ENCODE data around the gene PTPRQ.
"Not testable (repeated sequence)": the region's sequence is repeated elsewhere in the genome, so short reads cannot be mapped to it uniquely, and the experiment has no call there.

Gene PTPRQ

GRCh38 chr12:80456513-80456912 is 12.5 kb downstream of the PTPRQ start:
- no peaks in the 10 kb centered on the region for H3K27me3 ChIP-seq (ENCODE audit: insufficient read depth, low read depth, severe bottlenecking)
- H3K27ac ChIP-seq, result no peak overlapping the region
- H3K9me3 ChIP-seq (ENCODE audit: severe bottlenecking), result no peaks in the 10 kb centered on the region
- no peak for DNase-seq
- no peak for TF ChIP-seq CTCF (IDR thresholded peaks at IDR 0.05; ENCODE audit: low read depth, low read length)
- H3K36me3 ChIP-seq, result no peaks in the 10 kb centered on the region
- H3K4me3 ChIP-seq (ENCODE audit: low read depth, low read length), result no peak overlapping the region

DNA sequence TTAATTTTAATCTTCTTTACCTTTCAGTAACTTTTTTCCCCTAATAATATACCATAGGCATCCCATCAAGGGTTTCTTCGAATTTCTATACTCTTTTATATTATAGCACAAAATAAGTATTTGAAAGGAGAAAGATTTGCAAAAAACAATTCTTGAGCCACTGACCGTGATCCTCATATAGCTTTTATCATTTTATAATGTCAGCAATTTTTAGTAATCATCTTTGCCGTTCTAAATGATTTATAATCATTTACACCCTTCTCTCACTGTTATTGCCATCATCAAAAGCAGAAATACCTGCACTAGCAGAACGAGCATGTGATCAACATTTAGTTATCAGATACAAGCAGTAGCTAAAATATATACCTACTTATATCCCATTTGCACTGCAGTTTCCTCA is 16.9 kb downstream of the PTPRQ start:
- Histone ChIP-seq H3K36me3 (no peaks in the 10 kb centered on the region), H3K27me3 (ENCODE audit: insufficient read depth, low read depth, severe bottlenecking) (no peaks in the 10 kb centered on the region), H3K9me3 (ENCODE audit: severe bottlenecking) (no peaks in the 10 kb centered on the region), H3K27ac (no peak overlapping the region), H3K4me3 (ENCODE audit: low read depth, low read length) (no peak overlapping the region)
- no peak for DNase-seq
- TF ChIP-seq CTCF (IDR thresholded peaks at IDR 0.05; ENCODE audit: low read depth, low read length), result no peak

DNA sequence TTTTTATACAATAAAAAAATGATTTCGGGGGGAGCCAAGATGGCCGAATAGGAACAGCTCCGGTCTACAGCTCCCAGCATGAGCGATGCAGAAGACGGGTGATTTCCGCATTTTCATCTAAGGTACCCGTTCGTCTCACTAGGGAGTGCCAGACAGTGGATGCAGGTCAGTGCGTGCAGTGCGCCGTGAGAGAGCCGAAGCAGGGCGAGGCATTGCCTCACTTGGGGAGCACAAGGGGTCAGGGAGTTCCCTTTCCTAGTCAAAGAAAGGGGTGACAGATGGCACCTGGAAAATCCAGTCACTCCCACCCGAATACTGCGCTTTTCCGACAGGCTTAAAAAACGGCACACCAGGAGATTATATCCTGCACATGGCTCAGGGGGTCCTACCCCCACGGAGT is 17.8 kb downstream of the PTPRQ start:
- H3K9me3 ChIP-seq (ENCODE audit: severe bottlenecking); H3K27me3 ChIP-seq (ENCODE audit: insufficient read depth, low read depth, severe bottlenecking); DNase-seq; H3K36me3 ChIP-seq; H3K27ac ChIP-seq; H3K4me3 ChIP-seq (ENCODE audit: low read depth, low read length): not testable (repeated sequence)

- no peak for DNase-seq
- Histone ChIP-seq H3K9me3 (ENCODE audit: severe bottlenecking) (no peaks in the 10 kb centered on the region), H3K36me3 (no peaks in the 10 kb centered on the region), H3K4me3 (ENCODE audit: low read depth, low read length) (no peak overlapping the region), H3K27ac (no peak overlapping the region), H3K27me3 (ENCODE audit: insufficient read depth, low read depth, severe bottlenecking) (no peaks in the 10 kb centered on the region)
- TF ChIP-seq CTCF (IDR thresholded peaks at IDR 0.05; ENCODE audit: low read depth, low read length), result no peak
These were observed 25.6 kb downstream of the PTPRQ start for GRCh38 chr12:80469681-80470080.

DNA sequence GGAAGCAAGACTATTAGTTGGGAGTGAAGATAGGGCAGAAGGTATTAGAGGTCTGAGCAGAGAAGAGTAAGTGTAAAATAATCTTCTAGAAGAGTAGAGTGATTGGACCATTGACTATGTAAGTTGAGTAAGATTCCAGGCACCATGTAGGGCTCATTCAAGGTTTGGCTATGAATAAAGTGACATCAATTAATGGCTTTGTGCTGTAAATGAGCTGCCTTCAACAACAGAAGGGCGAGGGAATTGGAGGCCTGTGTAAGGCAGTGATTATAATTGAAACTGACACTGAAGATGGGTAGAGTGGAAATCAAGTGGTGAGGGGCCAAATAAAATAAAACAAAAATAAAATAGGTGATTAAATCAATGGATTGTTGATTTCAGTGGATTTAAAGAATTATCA is 26.4 kb downstream of the PTPRQ start:
- H3K4me3 ChIP-seq (ENCODE audit: low read depth, low read length), result no peak overlapping the region
- no peaks in the 10 kb centered on the region for H3K27me3 ChIP-seq (ENCODE audit: insufficient read depth, low read depth, severe bottlenecking)
- H3K27ac ChIP-seq, result no peak overlapping the region
- no peaks in the 10 kb centered on the region for H3K36me3 ChIP-seq
- no peaks in the 10 kb centered on the region for H3K9me3 ChIP-seq (ENCODE audit: severe bottlenecking)
- TF ChIP-seq CTCF (IDR thresholded peaks at IDR 0.05; ENCODE audit: low read depth, low read length), result no peak
- no peak for DNase-seq

- no peaks in the 10 kb centered on the region for H3K27me3 ChIP-seq (ENCODE audit: insufficient read depth, low read depth, severe bottlenecking)
- H3K36me3 ChIP-seq, result no peaks in the 10 kb centered on the region
- H3K4me3 ChIP-seq (ENCODE audit: low read depth, low read length), result no peak overlapping the region
- TF ChIP-seq CTCF (IDR thresholded peaks at IDR 0.05; ENCODE audit: low read depth, low read length), result no peak
- H3K27ac ChIP-seq, result no peak overlapping the region
- H3K9me3 ChIP-seq (ENCODE audit: severe bottlenecking), result no peaks in the 10 kb centered on the region
- no peak for DNase-seq
These were observed 28.2 kb downstream of the PTPRQ start for GRCh38 chr12:80472236-80472635.
